GM12873 (cell line): Measurements from ENCODE around the gene PCSK5.

Experiments
- CTCF ChIP-seq: IDR thresholded peaks from 2 replicates; pipeline ENCODE4 v1.5.1; 2012; ENCODE audit warnings: low read depth, mild to moderate bottlenecking, moderate library complexity, low read length, control low read depth; ENCODE audit not compliant: insufficient read depth; ENCODE audit errors: missing control alignments

Gene PCSK5

GRCh38 chr9:76266649-76267283 lies 376.3 kb downstream of the PCSK5 start:
- no peak for TF ChIP-seq CTCF

GRCh38 chr9:76267284-76267652 lies 376.8 kb downstream of the PCSK5 start:
- no peak for TF ChIP-seq CTCF

- TF ChIP-seq CTCF = no peak
These were observed 379.3 kb downstream of the PCSK5 start for GRCh38 chr9:76269789-76270188.

GRCh38 chr9:76271755-76272154 lies 381.3 kb downstream of the PCSK5 start:
- no peak for TF ChIP-seq CTCF

- TF ChIP-seq CTCF = no peak
These were observed 398.6 kb downstream of the PCSK5 start for GRCh38 chr9:76289042-76289441.

GRCh38 chr9:76289703-76290102 lies 399.2 kb downstream of the PCSK5 start:
- TF ChIP-seq CTCF = no peak

GRCh38 chr9:76290555-76290954 lies 400.1 kb downstream of the PCSK5 start:
- TF ChIP-seq CTCF = no peak

GRCh38 chr9:76292246-76292645 lies 401.8 kb downstream of the PCSK5 start:
- TF ChIP-seq CTCF = no peak
